ENCODE results near the gene XPR1.
A peak's percentile ranks its signal among the peaks of the same experiment; 100 is the strongest.

- TF ChIP-seq CTCF (conservative IDR thresholded peaks at IDR 0.05; ENCODE audit: low read depth, low read length) (peak; percentile 39; the same call in 1 of the 2 replicates), EZH2 (IDR thresholded peaks at IDR 0.05; ENCODE audit: borderline replicate concordance, low read depth, low read length, poor library complexity, severe bottlenecking) (no peak)
Measured at GRCh38 chr1:180631766-180632325, at the start of gene XPR1.
